Measurements from ENCODE around the gene POLN. TPM values are rescaled to one million over a fixed set of nuclear protein-coding genes. Genes with fewer than 3 reads are reported as not detected.

The POLN gene
- total RNA-seq, 2 experiments from 2014 or later, result 4.0 to 4.4 TPM

DNA sequence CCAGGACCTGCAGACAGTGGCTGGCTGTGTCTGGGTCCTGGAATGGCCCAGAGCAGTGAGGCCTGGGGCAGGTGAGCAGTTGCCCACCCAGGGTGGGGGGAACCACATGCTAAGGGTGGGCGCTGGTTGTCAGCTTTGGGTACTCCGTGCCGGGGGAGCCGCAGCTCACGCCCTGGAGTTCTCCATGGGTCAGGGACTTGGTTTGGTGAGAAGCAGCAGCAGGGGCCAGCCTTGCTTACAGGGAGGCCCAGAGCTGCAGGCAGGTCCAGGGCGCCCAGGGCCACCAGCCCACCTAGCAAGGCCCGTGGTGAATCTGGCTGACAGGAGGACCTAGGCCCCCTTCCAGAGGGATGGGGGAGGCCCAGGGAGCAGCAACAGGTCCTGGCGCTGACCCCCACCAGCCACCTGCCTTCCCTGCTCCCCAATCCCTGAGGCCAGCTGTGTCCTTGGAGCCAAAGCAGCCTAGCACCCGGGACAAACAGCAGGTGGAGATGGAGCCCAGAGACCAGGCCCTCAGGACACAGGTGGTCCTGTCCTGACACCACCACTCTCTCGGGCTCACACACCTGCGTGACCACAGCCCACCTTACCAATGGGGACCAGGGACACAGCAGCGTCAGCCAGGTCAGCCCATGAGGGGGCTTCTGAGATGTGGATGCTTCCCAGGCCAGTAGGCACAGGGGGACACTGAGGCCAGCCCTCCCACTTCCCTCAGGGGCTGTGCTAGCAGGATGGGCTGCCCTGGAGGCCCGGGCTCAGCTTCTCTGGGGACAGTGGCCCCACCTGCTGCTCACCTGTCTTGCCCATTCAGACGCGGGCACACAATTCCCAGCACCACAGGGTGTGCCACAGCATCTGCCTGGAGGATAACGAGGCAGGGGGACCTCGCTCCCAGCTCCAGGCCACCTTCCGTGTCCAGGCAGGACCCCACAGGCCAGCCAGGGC, 16.4 kb upstream of the POLN start:
- no peak for TF ChIP-seq EZH2phosphoT487 (IDR thresholded peaks at IDR 0.05; ENCODE audit: borderline replicate concordance, low read depth, low read length)
- TF ChIP-seq, protein P1, sequence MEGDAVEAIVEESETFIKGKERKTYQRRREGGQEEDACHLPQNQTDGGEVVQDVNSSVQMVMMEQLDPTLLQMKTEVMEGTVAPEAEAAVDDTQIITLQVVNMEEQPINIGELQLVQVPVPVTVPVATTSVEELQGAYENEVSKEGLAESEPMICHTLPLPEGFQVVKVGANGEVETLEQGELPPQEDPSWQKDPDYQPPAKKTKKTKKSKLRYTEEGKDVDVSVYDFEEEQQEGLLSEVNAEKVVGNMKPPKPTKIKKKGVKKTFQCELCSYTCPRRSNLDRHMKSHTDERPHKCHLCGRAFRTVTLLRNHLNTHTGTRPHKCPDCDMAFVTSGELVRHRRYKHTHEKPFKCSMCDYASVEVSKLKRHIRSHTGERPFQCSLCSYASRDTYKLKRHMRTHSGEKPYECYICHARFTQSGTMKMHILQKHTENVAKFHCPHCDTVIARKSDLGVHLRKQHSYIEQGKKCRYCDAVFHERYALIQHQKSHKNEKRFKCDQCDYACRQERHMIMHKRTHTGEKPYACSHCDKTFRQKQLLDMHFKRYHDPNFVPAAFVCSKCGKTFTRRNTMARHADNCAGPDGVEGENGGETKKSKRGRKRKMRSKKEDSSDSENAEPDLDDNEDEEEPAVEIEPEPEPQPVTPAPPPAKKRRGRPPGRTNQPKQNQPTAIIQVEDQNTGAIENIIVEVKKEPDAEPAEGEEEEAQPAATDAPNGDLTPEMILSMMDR (conservative IDR thresholded peaks at IDR 0.05; ENCODE audit: low read length), result no peak
- ChIA-PET POLR2A (no interaction called here), CTCF (ENCODE audit: unreplicated experiment) (no interaction called here)
- intact Hi-C loops (cut with micrococcal nuclease; ENCODE audit: unreplicated experiment), result no loop called here
- H3K4me2 ChIP-seq (ENCODE audit: low read length), result no peak overlapping the region
- no peak for DNase-seq (ENCODE audit: low spot score)
- no peak overlapping the region for H3K27ac ChIP-seq (ENCODE audit: low read depth, low read length, poor library complexity, severe bottlenecking)
- BruUV-seq (replicated peaks), result no TSS peak
- no peaks in the 10 kb centered on the region for H3K9me2 ChIP-seq (ENCODE audit: insufficient read depth, low read length)
- H3K79me2 ChIP-seq (ENCODE audit: insufficient read depth, low read depth, low read length), result no peaks in the 10 kb centered on the region
- H2AFZ ChIP-seq (ENCODE audit: low read length), result no peak overlapping the region
- H3K4me3 ChIP-seq (ENCODE audit: low read depth, low read length, poor library complexity, severe bottlenecking), result no peak overlapping the region
- H3K4me1 ChIP-seq (ENCODE audit: insufficient read depth, low read length, poor library complexity, severe bottlenecking), result peaks cover 7% of the 10 kb centered on the region
- no peaks in the 10 kb centered on the region for H3K36me3 ChIP-seq (ENCODE audit: insufficient read depth, low read length)
- H3K9me3 ChIP-seq (ENCODE audit: low read length), result no peaks in the 10 kb centered on the region
- H4K20me1 ChIP-seq (ENCODE audit: insufficient read depth, low read length), result no peaks in the 10 kb centered on the region

DNA sequence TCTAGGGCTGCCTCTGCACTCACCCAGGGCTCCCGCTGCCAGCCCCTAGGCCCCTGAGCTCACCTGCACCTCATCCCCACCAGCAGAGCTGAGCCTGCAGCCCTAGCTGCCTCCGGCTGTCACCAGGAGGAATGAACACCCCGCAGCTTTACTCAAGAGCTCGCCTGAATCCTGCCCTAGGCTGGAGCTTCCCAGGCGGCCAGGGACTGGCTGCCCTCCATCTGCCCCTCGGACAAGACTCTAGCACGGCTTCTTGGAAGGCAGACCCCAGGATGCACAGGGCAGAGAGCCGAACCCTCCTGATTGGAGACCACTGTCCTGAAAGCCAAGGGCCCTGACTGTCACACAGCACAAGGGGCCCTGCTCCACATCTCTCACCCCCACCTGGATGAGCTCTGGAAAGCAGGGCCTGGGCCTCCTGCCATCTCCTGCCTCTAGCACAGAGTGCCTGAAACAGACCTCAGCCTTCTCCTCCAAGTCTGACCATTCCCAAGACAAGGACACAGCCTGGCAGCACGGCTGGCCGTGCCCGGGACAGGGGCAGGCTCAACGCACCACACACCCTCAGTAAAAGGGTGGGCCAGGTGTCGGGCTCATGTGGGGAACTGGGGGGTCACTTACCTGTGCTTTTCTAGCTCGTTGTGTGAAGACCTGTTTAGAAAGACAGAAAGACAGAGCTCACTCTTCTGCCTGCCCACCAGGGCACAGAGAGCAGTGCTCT, 15.6 kb upstream of the POLN start:
- Histone ChIP-seq H3K4me1 (ENCODE audit: insufficient read depth, low read length, poor library complexity, severe bottlenecking) (peaks cover 3% of the 10 kb centered on the region), H3K9me3 (ENCODE audit: low read length) (no peaks in the 10 kb centered on the region), H2AFZ (ENCODE audit: low read length) (no peak overlapping the region), H3K27ac (ENCODE audit: low read depth, low read length, poor library complexity, severe bottlenecking) (no peak overlapping the region), H3K4me2 (ENCODE audit: low read length) (no peak overlapping the region), H3K4me3 (ENCODE audit: low read depth, low read length, poor library complexity, severe bottlenecking) (no peak overlapping the region), H4K20me1 (ENCODE audit: insufficient read depth, low read length) (no peaks in the 10 kb centered on the region), H3K79me2 (ENCODE audit: insufficient read depth, low read depth, low read length) (no peaks in the 10 kb centered on the region), H3K9me2 (ENCODE audit: insufficient read depth, low read length) (no peaks in the 10 kb centered on the region), H3K36me3 (ENCODE audit: insufficient read depth, low read length) (no peaks in the 10 kb centered on the region)
- no TSS peak for BruUV-seq (replicated peaks)
- intact Hi-C loops (cut with micrococcal nuclease; ENCODE audit: unreplicated experiment), result no loop called here
- POLR2A ChIA-PET, result interaction anchor here (0.5 kb wide), 1 partner anchor 223 kb away, joined by 4 read pairs; no protein-coding TSS in a partner anchor
- no peak for DNase-seq (ENCODE audit: low spot score)
- TF ChIP-seq, protein P1 (conservative IDR thresholded peaks at IDR 0.05; ENCODE audit: low read length), result no peak
- no peak for TF ChIP-seq EZH2phosphoT487 (IDR thresholded peaks at IDR 0.05; ENCODE audit: borderline replicate concordance, low read depth, low read length)
- CTCF ChIA-PET (ENCODE audit: unreplicated experiment), result no interaction called here

Measured in OCI-LY7 (cell line).